Suppressor macrophage treated with lipopolysaccharide for 1 hour (primary cell): Measurements from ENCODE around the gene PIAS4.
A peak's percentile ranks its signal among the peaks of the same experiment; 100 is the strongest.

Source experiments
- DNase-seq, 3 donors: peaks; one replicate each; pipeline ENCODE4 v3.0.0-alpha.2; 2020 to 2022

The PIAS4 gene

DNA sequence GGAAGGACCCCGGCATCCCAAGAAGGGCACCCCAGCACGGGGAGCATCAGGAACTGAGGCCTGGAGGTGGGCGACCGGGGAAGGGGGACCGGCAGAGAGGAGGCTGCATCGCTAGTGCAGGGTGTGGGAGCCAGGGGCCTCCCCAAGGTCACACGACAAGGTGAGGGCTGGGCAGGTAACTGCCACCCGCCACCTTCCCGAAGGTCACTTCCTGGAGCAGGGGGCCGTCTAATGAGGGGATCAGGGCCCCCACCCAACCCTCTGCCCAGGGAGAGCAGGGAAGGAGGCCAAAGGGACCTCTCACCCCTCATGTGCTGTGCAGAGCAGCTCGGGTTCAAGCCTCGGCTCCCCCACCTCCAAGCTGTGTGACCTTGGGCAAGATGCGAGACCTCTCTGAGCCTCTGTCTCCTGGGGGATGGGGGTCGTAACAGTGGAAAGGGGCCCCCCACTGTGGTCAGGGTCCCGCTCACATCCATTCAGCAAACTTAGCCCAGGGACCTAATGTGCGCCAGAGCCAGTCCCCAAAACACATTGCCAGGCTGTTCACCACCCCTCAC lies 53.2 kb downstream of the PIAS4 start:
- no peak for DNase-seq

DNA sequence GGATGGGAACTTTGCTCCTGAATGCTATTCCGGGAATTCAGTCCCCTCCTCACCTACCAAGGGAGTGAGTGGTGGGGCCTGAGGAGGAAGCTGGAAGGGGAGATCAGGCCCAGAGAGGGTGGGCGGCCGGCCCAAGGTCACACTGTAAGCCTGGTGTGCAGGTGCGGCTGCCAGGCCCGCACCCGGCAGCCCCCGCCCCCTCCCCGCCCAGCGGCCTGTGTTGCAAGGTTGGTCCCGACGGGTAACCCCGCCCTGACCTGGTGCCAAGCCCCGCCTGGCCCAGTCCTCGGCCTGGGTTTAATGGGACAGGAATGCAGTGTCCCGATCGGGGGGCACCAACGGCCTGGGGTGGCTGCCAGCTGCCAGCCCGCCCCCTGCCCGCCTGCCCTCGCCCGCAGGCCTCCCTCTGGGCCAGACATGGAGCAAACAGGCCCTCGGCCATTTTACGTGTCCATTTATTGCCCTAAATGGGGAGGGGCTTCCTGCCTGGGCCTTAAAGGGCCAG lies 53.7 kb downstream of the PIAS4 start:
- peak in 2 of 3 donors; percentile 21 to 52 for DNase-seq

DNA sequence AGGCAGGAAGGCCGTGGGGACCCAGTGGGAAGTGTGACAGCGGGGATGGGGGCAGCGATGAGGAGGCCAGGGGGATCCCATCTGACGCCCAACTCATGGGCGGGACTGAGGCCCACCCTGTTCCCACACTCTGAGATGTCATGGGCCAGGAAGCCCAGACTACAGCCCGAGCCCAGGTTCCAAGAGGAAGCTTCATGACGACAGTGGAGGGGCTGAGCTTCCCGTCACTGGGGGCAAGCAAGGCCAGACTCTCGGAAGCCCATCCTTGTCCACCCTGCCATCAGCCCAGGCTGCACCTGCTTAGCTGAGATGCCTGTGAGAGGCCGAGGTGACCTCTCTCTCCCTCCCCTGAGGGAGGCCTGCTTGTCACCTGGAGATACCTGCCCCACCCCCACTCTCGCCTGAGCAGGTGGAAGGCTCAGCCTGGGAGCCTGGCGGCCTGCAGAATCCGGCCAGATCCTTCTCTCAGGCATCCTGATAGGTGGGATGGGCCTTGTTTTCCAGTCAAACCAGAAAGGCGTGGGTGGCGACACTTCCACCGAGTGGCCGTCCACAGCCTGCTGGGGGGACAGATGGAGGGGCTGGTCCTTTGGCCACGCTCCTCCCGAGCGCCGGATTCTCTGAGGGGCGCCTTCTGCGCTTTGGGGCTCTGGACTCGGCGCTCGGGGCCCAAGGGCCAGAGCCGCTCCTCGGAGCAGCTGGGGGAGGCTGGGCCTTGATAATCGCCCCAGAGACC lies 54.3 kb downstream of the PIAS4 start:
- DNase-seq = peak in 2 of 3 donors; percentile 13 to 29

GRCh38 chr19:4062419-4063368 lies 55.2 kb downstream of the PIAS4 start:
- no peak for DNase-seq

GRCh38 chr19:4063369-4064148 lies 56.0 kb downstream of the PIAS4 start:
- no peak for DNase-seq

DNA sequence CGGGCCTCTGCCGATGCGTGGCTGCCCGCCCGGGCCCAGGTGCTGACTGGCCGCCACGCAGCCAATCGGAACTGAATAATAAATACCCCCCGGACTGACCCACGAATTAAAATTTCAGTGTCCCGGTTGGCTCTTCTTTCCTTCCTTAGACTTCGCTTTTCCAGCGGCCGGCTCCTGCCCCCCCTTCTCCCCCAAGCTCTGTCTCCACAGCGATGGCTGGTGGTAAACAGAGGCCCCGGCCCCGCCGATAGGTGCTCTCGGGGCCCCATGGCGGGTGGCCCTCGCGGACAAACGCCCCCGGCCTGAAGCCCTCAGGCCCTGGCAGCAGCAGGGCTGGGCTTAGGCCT lies 56.6 kb downstream of the PIAS4 start:
- DNase-seq = no peak

DNA sequence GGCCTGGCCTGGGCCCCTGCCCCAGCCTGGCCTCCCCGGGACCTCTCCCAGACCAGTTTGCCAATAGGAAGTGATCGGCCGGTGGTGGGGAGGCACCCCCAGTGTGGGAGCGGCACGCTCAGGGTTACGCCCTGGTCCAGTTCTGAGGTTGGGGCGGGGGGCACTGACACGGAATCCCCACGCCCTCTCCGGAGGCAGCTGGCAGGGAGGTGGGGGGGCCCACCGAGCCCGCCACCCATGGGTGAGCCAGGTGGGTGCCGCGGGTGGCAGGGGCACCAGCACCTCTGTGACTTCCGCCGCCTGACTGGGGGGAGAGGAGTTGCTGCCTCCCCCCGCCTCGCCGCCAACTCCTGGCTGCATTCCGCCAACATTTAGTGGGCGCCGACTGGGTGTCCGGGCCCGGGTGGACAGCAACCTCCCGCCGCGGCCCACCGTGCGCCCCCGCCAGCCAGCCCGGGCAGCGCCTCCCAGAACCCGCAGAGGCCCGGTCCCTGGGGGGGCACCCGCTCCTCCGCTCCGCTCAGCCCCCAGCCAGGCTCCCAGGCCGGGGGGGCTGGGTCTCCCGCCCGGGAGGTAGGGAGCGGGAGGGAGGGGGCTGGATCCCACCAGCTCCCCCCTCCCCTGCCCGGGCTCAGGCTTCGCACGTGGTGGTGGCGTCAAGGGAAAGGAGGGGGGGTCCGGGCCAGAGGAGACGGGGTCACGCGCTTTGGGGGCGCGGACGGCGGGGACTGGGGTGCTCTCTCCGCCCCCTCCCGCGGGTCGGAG lies 57.1 kb downstream of the PIAS4 start:
- DNase-seq = peak; percentile 45 to 73 (median 50)

GRCh38 chr19:4065430-4066175 lies 58.1 kb downstream of the PIAS4 start:
- DNase-seq = peak; percentile 98 to 99 (median 98)

DNA sequence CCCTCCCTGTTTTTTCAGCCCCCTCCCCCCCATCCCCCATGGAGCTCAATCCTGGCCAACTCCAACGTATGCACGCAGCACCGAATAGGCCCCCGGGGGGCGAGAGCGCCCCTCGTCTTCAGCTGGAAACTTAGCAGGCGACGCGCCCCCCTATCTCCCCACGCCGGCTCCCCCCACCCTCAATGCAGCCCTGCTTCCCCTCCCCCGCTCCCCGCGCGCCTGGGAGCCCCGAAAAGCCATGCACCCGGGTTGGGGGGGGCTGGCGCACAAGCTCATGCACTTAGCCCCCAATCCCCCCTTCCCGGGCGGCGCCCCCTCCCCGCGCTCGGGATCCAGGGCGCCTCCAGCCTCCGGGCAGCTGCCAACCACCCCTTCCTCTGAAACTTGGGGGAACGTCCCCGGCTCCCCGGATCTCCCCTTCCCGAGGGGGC lies 58.7 kb downstream of the PIAS4 start:
- no peak for DNase-seq

- DNase-seq = peak; percentile 82 to 90 (median 83)
Measured at GRCh38 chr19:4066682-4067395, 59.3 kb downstream of the PIAS4 start, which contains the start of gene ZBTB7A. ZBTB7A (minus strand) TSS chr19:4066899; CDS start chr19:4055232, 11,667 bp downstream.

GRCh38 chr19:4067396-4068046 lies 60.0 kb downstream of the PIAS4 start:
- peak in 2 of 3 donors; percentile 28 to 54 for DNase-seq

DNA sequence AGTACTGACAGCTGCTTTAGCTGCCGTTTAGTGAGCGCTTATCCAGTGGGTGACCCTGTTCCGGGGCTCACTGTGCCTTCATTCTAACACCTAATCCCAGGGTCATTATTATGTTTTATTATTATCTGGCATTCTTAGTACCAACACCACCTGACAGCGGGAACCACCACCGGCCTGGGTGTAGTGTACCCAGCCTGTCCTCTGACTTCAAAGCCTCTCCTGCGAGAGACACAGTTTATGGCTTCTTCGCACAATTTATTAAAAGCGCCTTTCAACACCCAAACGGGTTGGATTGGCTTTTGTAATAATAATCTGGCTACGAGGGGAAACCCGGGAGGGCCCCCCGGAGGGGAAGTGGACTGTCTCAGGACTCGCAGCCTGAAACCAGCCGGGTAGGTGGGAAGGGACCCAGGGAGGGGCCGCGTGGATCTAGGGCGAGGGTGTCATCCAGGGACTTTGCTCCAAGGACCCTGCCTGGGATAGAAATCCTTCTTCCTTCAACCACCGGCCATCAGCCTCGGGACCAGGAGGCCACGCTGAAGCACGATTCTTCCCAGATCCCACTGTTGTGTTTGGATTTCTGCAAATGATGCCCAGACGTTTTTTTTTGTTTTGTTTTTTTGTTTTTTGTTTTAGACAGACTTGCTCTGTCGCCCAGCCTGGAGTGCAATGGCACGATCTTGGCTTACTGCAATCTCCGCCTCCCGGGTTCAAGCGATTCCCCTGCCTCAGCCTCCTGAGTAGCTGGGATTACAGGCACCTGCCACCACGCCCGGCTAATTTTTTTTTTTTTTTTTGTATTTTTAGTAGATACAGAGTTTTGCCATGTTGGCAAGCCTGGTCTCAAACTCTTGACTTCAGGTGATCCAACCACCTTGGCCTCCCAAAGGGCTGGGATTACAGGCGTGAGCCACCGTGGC lies 60.8 kb downstream of the PIAS4 start:
- peak; percentile 55 to 72 (median 63) for DNase-seq

- DNase-seq = peak; percentile 62 to 83 (median 71)
Measured at GRCh38 chr19:4069331-4069959, 61.9 kb downstream of the PIAS4 start.

DNA sequence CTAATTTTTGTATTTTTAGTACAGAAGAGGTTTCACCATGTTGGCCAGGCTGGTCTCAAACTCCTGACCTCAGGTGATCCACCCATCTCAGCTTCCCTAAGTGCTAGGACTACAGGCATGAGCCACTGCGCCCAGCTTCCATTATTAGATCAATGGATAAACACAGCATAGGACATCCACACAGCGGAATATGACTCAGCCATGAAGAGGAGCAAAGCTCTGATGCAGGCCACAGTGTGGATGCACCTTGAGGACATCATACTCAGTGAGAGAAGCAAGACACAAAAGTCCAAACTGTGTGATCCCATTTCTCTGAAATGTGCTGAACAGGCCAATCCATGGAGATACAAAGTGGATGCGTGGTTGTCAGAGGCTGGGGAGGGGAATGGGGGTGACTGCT lies 64.1 kb downstream of the PIAS4 start:
- no peak for DNase-seq

DNA sequence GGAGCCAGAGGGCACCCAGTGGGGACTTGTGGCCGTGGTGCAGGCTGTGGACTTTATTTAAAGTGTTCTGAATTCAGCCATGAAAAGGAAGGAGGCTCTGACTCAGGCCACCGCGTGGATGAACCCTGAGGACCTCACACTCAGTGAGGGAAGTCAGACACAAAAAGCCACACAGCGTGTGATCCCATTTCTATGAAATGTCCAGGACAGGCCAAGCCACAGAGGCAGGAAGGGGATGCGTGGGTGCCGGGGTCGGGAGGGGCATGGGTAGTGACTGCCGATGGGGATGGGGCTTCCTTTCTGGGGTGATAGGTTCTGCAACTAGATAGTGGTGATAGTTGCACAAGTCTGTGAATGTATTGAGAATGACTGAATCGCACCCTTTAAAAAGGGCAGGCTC lies 67.8 kb downstream of the PIAS4 start:
- peak; percentile 89 to 94 (median 92) for DNase-seq

DNA sequence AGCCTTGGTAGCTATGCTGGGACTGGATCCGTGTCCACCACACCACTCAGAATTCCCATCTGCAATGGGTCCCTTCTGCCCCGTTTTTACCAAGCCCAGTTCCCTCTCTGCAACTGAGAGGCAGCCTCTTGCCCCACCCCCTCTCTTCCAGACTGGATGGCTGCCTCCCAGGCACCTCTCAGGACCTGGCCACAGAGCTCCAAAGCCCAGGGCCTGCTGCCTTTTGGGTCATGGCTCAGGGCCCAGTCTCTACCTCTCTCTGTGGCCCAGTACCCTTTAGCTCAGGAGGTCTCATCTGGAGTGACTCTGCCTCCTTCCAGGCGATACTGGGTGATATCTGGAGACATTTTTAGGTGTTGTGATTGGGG lies 69.5 kb downstream of the PIAS4 start:
- DNase-seq = peak in 1 of 3 donors; percentile 26

DNA sequence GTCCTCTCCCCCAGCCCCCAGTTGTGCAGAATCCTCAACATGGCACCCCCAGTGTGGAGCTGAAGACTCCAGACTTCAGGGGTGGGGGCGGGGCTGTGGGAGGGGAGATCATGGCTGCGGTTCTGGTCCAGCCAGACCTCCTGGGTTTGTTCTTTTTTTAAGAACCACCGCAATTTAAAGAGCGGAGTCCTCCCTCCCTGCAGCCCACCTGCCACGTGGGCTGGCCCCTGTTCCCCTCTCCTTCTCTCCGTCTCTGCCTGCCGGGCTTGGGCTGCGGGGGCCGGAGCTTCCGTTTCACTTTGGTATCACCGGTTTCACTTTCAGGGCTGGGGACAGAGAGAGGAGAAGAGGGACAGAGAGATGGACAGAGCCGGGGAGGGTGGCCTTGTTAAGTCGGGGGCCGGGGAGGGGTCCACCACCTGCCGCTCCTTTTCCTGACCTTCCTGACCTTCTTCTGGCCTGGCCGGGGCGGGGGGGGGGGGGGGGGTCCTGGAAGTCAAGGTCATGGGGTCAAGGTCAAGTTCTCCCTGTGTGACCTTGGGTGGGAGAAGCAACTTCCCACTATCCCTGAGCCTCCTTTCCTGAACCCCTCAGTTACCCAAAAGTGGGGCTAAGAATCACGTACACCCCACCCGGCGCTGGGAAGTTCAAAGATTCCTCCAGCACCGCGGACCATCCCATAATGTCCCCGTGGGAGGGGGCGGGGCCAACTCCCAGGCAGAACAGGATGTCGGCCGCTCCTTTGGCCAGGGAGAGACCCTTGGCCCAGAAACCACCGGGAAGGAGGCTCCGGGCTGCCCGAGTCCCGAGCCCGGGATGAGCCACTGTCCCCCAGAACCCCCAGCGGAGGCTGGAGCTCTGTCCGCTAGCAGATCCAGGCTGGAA lies 70.5 kb downstream of the PIAS4 start:
- DNase-seq = peak; percentile 80 to 87 (median 87)
